Limb (tissue), 2 donors: ENCODE results near the gene KRT82.
A peak's percentile ranks its signal among the peaks of the same experiment; 100 is the strongest.

ENCODE experiments used
- DNase-seq, 2 donors: peaks; one replicate each; pipeline ENCODE4 v3.0.0-alpha.2; 2016; ENCODE audit errors: extremely low spot score in 2 of 2

KRT82 gene

GRCh38 chr12:52387859-52388258 is 18.3 kb downstream of the KRT82 start:
- DNase-seq: no peak

DNA sequence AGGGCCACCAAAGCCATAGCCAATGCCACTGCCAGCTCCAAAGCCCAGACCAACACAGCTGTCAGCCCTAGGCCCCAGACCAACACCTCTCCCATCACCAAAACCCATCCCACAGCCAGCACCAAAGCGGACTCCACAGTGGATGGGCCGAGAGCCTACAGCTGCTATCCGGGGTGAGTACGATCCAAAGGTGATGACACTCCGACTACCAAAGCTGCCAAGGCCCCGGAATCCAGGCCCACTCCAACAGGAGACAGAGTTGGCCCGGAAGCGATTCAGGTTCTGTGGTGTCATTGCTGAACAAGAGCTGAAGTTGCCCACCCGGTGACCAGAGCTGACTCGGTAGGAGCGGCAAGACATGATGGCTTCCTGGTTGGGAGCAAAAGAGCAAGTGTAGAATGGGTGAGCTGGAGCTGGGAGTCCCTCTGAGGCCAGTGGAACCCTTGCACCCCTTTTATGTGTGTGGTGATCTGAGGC is 20.9 kb downstream of the KRT82 start, which contains the start of gene KRT84:
Gene KRT84, minus strand, starts transcription at position 427 of the 477 bp plus-strand sequence. Its CDS starts 67 bp downstream, at position 360.
- DNase-seq: no peak

DNA sequence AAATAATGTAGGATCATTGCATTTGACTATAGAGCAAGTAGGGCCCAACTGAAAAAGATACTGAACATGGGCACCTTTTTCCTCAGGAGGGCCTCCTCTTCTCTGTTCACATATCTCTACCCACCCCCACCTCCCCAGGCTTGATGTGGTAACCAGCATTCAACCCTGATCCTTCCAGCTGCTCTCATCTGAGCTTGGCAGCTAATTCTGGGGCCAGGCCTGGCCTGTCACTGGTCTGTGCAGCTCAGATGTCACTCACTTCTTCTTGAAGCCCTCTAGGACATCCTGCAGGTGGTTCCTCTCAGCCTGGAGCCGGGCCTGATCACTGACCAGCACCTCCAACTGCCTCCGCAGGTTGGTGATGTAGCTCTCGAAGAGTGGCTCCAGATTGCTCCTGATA is 22.8 kb downstream of the KRT82 start:
- no peak for DNase-seq

- no peak for DNase-seq
Measured at GRCh38 chr12:52382854-52383253, 23.3 kb downstream of the KRT82 start.

- no peak for DNase-seq
Measured at GRCh38 chr12:52381206-52381605, 24.9 kb downstream of the KRT82 start.

DNA sequence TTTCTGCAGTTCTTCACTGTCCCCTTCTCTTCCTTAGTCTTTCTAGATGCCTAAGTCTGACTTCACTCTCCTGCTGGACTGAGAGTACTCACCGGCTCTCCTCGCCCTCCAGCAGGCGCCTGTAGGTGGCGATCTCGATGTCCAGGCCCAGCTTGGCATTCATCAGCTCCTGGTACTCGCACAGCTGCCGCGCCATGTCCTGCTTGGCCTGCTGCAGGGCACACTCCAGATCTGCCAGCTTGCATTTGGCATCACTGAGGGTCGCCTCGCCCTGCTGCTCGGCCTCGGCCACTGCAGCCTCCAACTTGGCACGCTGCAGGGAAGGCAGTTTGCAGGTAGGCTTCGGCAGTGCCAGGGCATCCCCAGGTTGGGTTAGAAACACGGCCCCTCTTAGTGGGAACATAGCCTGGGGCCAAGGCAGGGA is 25.9 kb downstream of the KRT82 start:
- no peak for DNase-seq

- no peak for DNase-seq
Measured at GRCh38 chr12:52379536-52379935, 26.6 kb downstream of the KRT82 start.

- DNase-seq: no peak
Measured at GRCh38 chr12:52378091-52378490, 28.0 kb downstream of the KRT82 start.

GRCh38 chr12:52377266-52377665 is 28.9 kb downstream of the KRT82 start:
- DNase-seq: no peak

- DNase-seq: peak; percentile 86
Measured at GRCh38 chr12:52372216-52373154, 33.6 kb downstream of the KRT82 start.

GRCh38 chr12:52371716-52372115 is 34.4 kb downstream of the KRT82 start:
- DNase-seq: no peak

DNA sequence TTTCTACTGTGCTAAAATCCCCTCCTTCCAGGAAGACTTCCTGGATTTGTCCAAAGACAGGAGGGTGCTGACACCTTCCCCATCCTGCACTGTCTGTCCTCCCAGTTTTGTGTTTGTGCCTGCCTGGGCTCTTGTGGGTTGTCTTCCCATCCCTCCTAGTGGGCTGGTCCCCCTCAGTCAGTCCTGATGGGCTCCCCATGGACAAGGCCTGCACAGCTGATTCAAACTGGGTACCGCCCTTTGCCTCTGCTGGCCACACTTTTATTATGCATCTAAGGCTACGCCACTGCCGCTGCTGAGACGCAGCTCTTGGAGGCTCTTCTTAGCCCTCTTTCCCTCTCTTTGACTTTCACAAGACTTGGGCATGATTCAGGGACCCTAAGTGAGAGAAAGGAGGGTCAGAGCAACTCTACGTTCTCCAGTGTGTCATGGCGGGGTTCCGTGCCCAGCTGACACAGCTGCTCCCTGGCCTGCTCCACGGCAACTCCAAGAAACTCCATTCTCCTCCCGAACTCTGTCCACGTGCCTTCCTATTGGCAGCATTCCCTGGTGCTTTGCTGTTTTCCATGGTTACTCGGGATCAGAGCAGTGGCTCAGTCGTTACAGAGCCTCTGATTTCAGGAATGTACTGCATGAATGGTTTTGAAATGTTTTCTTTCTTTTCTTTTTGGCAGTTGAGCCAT is 35.1 kb downstream of the KRT82 start:
- DNase-seq: peak; percentile 57 to 83

DNA sequence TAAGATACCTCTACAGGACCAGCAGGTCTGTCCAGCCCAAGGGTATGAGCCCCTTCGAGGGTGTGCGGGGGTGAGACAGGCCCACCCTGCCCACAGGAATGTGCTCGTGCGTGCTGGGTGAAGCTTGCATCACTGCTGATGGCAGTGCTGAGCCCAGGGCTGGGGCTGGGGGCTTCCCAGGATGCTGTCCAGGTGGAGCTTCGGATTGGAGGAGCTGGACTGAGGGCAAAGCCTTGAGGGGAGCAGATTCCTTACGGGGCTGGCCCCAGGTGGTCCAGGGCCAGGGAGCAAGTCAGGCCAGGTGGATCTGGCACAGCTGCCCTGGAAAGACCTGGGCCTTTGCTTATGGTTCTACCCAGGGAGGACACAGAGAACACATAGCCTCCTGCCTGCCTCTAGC is 36.3 kb downstream of the KRT82 start:
- no peak for DNase-seq

DNA sequence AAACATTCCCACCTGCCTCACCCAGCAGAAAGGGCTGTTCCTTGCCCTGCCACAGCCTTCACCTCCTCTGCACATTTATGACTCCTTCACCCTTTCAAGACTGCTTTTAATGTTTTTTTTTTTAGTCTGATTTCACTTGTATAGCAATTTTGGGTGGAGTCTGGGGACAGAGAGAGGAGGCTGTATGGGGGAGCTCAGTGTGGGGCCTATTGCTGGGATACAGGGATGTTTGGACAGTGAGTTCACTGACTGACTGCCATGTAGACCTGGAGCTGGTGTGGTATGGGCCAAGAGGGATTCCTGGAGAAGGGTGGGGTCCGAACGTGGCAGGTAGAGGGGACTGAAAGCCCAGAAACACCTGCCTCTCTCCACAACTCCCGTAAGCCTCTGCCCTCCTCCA is 36.9 kb downstream of the KRT82 start:
- no peak for DNase-seq

GRCh38 chr12:52368508-52368907 is 37.6 kb downstream of the KRT82 start:
- no peak for DNase-seq

GRCh38 chr12:52367876-52368275 is 38.3 kb downstream of the KRT82 start:
- no peak for DNase-seq

DNA sequence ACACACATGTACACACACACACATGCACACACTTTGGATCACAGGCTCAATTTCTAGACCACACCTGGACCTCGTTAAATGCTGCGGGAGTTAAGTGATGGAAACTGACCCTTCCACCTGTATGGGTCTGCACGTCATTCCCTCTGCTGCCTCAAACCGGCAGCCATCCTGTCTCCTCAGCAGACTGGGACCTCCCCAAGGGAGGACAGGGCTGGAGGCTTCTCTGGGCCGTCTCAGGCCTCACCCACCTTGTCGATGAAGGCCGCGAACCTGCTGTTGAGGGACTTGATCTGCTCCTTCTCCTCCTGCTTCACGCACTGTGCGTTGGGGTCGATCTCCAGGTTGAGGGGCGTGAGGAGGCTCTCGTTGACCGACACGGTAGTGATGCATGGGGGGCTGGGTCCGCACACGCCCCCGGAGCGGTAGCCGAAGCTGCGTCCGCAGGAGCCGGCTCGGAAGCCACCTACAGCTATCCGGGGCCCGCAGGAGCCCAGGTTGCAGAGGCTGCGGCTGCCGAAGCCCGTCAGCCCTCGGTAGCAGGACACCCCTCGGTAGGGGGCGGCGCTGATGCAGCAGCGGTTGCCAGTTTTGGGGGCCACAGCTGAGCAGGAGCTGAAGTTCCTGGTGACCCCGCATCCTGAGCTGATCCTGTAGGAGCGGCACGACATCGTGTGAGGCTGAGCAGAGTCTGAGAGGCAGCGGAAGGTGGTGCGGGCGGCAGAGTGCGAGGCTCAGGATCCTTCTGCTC is 39.2 kb downstream of the KRT82 start, which contains the start of gene KRT85:
Gene KRT85, minus strand, starts transcription at position 744 of the 748 bp plus-strand sequence. Its CDS starts 76 bp downstream, at position 668.
- no peak for DNase-seq

GRCh38 chr12:52364901-52365489 is 41.1 kb downstream of the KRT82 start:
- no peak for DNase-seq

- DNase-seq: no peak
Measured at GRCh38 chr12:52364061-52364460, 42.1 kb downstream of the KRT82 start.

- DNase-seq: no peak
Measured at GRCh38 chr12:52363111-52363679, 42.9 kb downstream of the KRT82 start.
